Brain microvascular endothelial cell (primary cell): ENCODE measurements around the gene HSPA1L.
A peak's percentile ranks its signal among the peaks of the same experiment; 100 is the strongest.
"Not testable (repeated sequence)": the region's sequence is repeated elsewhere in the genome, so short reads cannot be mapped to it uniquely, and the experiment has no call there.

Source experiments
- DNase-seq: peaks from one replicate; pipeline ENCODE4 v3.0.0-alpha.2; 2020
- H3K27ac ChIP-seq: fragments of 250-450 bp; sonication (Bioruptor Pico); 2 replicates; pipeline ENCODE4 v1.5.1; 2020; ENCODE audit warnings: mild to moderate bottlenecking, moderate library complexity
- H3K27me3 ChIP-seq: fragments of 250-450 bp; sonication (Bioruptor Pico); replicated peaks from 2 replicates; pipeline ENCODE4 v1.5.1; 2020; ENCODE audit warnings: mild to moderate bottlenecking
- H3K36me3 ChIP-seq: fragments of 250-450 bp; sonication (Bioruptor Pico); replicated peaks from 2 replicates; pipeline ENCODE4 v1.5.1; 2020; ENCODE audit warnings: mild to moderate bottlenecking
- H3K4me3 ChIP-seq: 2 replicates; pipeline ENCODE4 v1.5.1; 2011; ENCODE audit warnings: low read depth, mild to moderate bottlenecking, control low read depth, low read length, moderate library complexity
- CTCF ChIP-seq: IDR thresholded peaks from 2 replicates; pipeline ENCODE4 v1.5.1; 2011; ENCODE audit warnings: low read depth, mild to moderate bottlenecking, moderate library complexity, low read length, control low read depth, inconsistent platforms; ENCODE audit errors: missing control alignments
- in situ Hi-C: cut with HindIII; loops from 2 replicates; pipeline ENCODE4 v1.10.0; 2017; ENCODE audit warnings: low sequenced_read_pairs, low pct_ligation_motif_present

The HSPA1L gene

GRCh38 chr6:31850765-31851484 is 35.8 kb upstream of the HSPA1L start:
- no peak for DNase-seq

GRCh38 chr6:31847276-31847978 is 32.3 kb upstream of the HSPA1L start:
- Histone ChIP-seq H3K27ac (no peak overlapping the region), H3K36me3 (no peaks in the 10 kb centered on the region), H3K27me3 (no peaks in the 10 kb centered on the region), H3K4me3 (no peak overlapping the region)
- no peak for TF ChIP-seq CTCF
- DNase-seq: no peak
- in situ Hi-C loops: no loop called here

More at GRCh38 chr6:31850765-31851484, 35.8 kb upstream of the HSPA1L start:
- H3K27ac ChIP-seq: no peak overlapping the region
- no peak overlapping the region for H3K4me3 ChIP-seq
- no peaks in the 10 kb centered on the region for H3K27me3 ChIP-seq
- no peak for TF ChIP-seq CTCF
- H3K36me3 ChIP-seq: no peaks in the 10 kb centered on the region
- in situ Hi-C loops: no loop called here

- in situ Hi-C loops: no loop called here
- no peak for DNase-seq
These were observed 29.4 kb upstream of the HSPA1L start for GRCh38 chr6:31844507-31844906.

GRCh38 chr6:31842053-31842452 is 27.0 kb upstream of the HSPA1L start:
- no peak for TF ChIP-seq CTCF
- Histone ChIP-seq H3K36me3 (peaks cover 40% of the 10 kb centered on the region), H3K27me3 (no peaks in the 10 kb centered on the region), H3K27ac (no peak overlapping the region), H3K4me3 (no peak overlapping the region)
- no peak for DNase-seq
- in situ Hi-C loops: no loop called here

More at GRCh38 chr6:31844507-31844906, 29.4 kb upstream of the HSPA1L start:
- TF ChIP-seq CTCF: no peak
- Histone ChIP-seq H3K36me3 (peaks cover 16% of the 10 kb centered on the region), H3K4me3 (no peak overlapping the region), H3K27me3 (no peaks in the 10 kb centered on the region), H3K27ac (no peak overlapping the region)

GRCh38 chr6:31839779-31840126 is 24.7 kb upstream of the HSPA1L start:
- H3K27me3 ChIP-seq, H3K4me3 ChIP-seq, in situ Hi-C loops, H3K27ac ChIP-seq, DNase-seq: not testable (repeated sequence)
- peaks cover 46% of the 10 kb centered on the region for H3K36me3 ChIP-seq

- Histone ChIP-seq H3K36me3 (peaks cover 46% of the 10 kb centered on the region), H3K4me3 (peak overlapping the region; percentile 15), H3K27me3 (no peaks in the 10 kb centered on the region), H3K27ac (no peak overlapping the region)
- DNase-seq: no peak
- in situ Hi-C loops: no loop called here
- no peak for TF ChIP-seq CTCF
These were observed 23.9 kb upstream of the HSPA1L start for GRCh38 chr6:31838968-31839367.

- DNase-seq, H3K27me3 ChIP-seq, H3K27ac ChIP-seq, in situ Hi-C loops: not testable (repeated sequence)
- peak overlapping the region; percentile 95 for H3K4me3 ChIP-seq
- peaks cover 46% of the 10 kb centered on the region for H3K36me3 ChIP-seq
These were observed 23.1 kb upstream of the HSPA1L start for GRCh38 chr6:31838114-31838553.
